Lower leg skin (tissue), 4 donors: ENCODE data around the gene TYROBP. TPM values are rescaled to one million over a fixed set of nuclear protein-coding genes. Genes with fewer than 3 reads are reported as not detected.

Source experiments
- DNase-seq, 2 donors: peaks; one replicate each; pipeline ENCODE4 v3.0.0-alpha.2; 2019; ENCODE audit warnings: low spot score in 2 of 2
- H3K4me3 ChIP-seq: fragments of 200-600 bp; sonication (generic); 2 replicates; pipeline ENCODE4 v1.5.1; 2017; ENCODE audit warnings: mild to moderate bottlenecking, low read depth; ENCODE audit not compliant: poor library complexity, severe bottlenecking
- POLR2A ChIP-seq, 2 donors: fragments of 450-650 bp; IDR thresholded peaks; one replicate each; pipeline ENCODE4 v1.6.1; 2016 to 2017; ENCODE audit warnings: antibody characterized with exemption in 2 of 2, mild to moderate bottlenecking in 1 of 2, moderate library complexity in 1 of 2
- WGBS, 2 donors: methylation state at CpG; one replicate each; pipeline ENCODE4 v1.1.5; 2018; 5-methylcytosine and 5-hydroxymethylcytosine counted together
- intact Hi-C: fragments of 100-400 bp; cut with DNase I; formaldehyde crosslinking; loops from one replicate; pipeline ENCODE4 v1.15.0; 2023; ENCODE audit warnings: low total_unique reads
- total RNA-seq, 4 donors: library from RNA; depleted of rRNA; stranded (reverse); fragments of >200 nt; gene quantifications; one replicate each; pipeline ENCODE4 v1.1.0, GENCODE V29; 2016
- TF ChIP-seq, protein P1 (sequence below), 3 donors: fragments of 450-650 bp; IDR thresholded peaks; one replicate each; pipeline ENCODE4 v1.5.1; 2016; ENCODE audit warnings: antibody characterized with exemption in 3 of 3, mild to moderate bottlenecking in 3 of 3, moderate library complexity in 2 of 3

TYROBP gene
- total RNA-seq, 4 donors from 2014 or later, result 25.7 to 29.9 (median 28.4) TPM

DNA sequence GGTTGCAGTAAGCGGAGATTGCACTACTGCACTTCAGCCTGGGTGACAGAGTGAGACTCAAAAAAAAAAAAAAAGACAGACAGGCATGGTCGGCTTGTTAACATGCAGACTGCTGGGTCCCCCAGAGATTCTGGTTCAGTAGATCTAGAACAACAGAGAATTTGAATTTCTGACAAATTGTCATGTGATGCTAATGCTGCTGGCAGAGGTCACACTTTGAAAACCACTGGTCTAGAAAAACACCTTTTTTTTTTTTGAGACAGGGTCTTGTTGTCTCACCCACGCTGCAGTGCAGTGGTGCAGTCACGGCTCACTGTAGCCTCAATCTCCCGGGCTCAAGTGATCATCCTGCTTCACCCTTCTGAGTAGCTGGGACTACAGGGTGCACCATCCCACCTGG is 20.4 kb upstream of the TYROBP start:
- intact Hi-C loops, result no loop called here

GRCh38 chr19:35925501-35925900 is 17.4 kb upstream of the TYROBP start:
- no peak for TF ChIP-seq POLR2A (IDR thresholded peaks at IDR 0.05)
- TF ChIP-seq, protein P1, sequence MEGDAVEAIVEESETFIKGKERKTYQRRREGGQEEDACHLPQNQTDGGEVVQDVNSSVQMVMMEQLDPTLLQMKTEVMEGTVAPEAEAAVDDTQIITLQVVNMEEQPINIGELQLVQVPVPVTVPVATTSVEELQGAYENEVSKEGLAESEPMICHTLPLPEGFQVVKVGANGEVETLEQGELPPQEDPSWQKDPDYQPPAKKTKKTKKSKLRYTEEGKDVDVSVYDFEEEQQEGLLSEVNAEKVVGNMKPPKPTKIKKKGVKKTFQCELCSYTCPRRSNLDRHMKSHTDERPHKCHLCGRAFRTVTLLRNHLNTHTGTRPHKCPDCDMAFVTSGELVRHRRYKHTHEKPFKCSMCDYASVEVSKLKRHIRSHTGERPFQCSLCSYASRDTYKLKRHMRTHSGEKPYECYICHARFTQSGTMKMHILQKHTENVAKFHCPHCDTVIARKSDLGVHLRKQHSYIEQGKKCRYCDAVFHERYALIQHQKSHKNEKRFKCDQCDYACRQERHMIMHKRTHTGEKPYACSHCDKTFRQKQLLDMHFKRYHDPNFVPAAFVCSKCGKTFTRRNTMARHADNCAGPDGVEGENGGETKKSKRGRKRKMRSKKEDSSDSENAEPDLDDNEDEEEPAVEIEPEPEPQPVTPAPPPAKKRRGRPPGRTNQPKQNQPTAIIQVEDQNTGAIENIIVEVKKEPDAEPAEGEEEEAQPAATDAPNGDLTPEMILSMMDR (IDR thresholded peaks at IDR 0.05), result no peak
- no peak overlapping the region for H3K4me3 ChIP-seq
- no peak for DNase-seq
- intact Hi-C loops, result no loop called here
- 84 to 91% methylated on average over 3 of the region's 3 CpGs for WGBS, 2 donors

More for the DNA sequence above, 20.4 kb upstream of the TYROBP start:
- no peak for DNase-seq
- H3K4me3 ChIP-seq, result no peak overlapping the region
- no peak for TF ChIP-seq POLR2A (IDR thresholded peaks at IDR 0.05)
- TF ChIP-seq, protein P1 (IDR thresholded peaks at IDR 0.05), result no peak
- WGBS, 2 donors, result 85 to 86% methylated on average over 5 of the region's 5 CpGs

DNA sequence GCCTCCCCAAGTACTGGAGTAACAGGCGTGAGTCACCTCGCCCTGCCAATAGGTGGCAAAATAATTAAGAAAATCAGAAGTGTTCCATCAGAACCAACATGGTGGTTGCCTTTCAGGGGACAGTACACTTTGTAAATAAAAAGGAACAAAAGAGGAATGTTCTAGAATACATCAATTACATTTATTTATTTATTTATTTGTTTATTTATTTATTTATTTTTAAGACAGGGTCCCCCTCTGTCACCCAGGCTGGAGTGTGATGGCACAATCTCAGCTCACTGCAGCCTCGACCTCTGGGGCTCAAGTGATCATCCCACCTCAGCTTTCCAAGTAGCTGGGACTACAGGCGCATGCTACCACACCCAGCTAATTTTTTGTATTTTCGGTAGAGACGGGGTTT is 12.9 kb upstream of the TYROBP start:
- 77 to 78% methylated on average over 6 of the region's 6 CpGs for WGBS, 2 donors
- no peak overlapping the region for H3K4me3 ChIP-seq
- intact Hi-C loops, result no loop called here
- no peak for DNase-seq
- TF ChIP-seq, protein P1 (IDR thresholded peaks at IDR 0.05), result no peak
- no peak for TF ChIP-seq POLR2A (IDR thresholded peaks at IDR 0.05)

- no peak for DNase-seq
- H3K4me3 ChIP-seq, result no peak overlapping the region
- intact Hi-C loops, result no loop called here
- WGBS, 2 donors, result 89 to 93% methylated on average over 11 of the region's 11 CpGs
- TF ChIP-seq, protein P1 (IDR thresholded peaks at IDR 0.05), result no peak
- no peak for TF ChIP-seq POLR2A (IDR thresholded peaks at IDR 0.05)
Observed at GRCh38 chr19:35919306-35919705, 11.2 kb upstream of the TYROBP start.

- intact Hi-C loops, result no loop called here
- DNase-seq, result no peak
- whole genome bisulfite sequencing, 2 donors, result 58 to 71% methylated on average over 3 of the region's 3 CpGs
- H3K4me3 ChIP-seq, result no peak overlapping the region
- TF ChIP-seq POLR2A (IDR thresholded peaks at IDR 0.05), result no peak
- TF ChIP-seq, protein P1 (IDR thresholded peaks at IDR 0.05), result no peak
Observed at GRCh38 chr19:35915443-35915842, 7.3 kb upstream of the TYROBP start.

DNA sequence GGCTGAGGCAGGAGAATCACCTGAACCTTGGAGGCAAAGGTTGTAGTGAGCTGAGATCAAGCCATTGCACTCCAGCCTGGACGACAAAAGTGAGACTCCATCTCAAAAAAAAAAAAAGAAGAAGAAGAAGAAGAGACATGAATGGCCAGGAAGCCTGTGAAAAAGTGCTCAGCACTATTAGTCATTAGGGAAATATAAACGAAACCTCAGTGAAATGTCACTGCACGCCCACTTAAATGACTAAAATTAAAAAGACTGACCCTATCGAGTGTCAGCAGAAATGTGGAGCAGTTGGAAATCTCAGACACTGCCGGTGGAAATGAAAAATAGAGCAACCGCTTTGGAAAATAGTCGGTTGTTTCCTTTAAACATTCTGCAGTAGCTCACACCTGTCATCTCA is 5.5 kb upstream of the TYROBP start:
- H3K4me3 ChIP-seq, result no peak overlapping the region
- intact Hi-C loops, result no loop called here
- TF ChIP-seq, protein P1 (IDR thresholded peaks at IDR 0.05), result no peak
- no peak for TF ChIP-seq POLR2A (IDR thresholded peaks at IDR 0.05)
- 56 to 58% methylated on average over 7 of the region's 7 CpGs for WGBS, 2 donors
- no peak for DNase-seq
